ENCODE data around the gene VENTX. TPM values are rescaled to one million over a fixed set of nuclear protein-coding genes. Genes with fewer than 3 reads are reported as not detected.

VENTX gene
- total and polyA plus RNA-seq, 4 donors: 0.06 to 0.24 (median 0.14) TPM; not detected in 1

DNA sequence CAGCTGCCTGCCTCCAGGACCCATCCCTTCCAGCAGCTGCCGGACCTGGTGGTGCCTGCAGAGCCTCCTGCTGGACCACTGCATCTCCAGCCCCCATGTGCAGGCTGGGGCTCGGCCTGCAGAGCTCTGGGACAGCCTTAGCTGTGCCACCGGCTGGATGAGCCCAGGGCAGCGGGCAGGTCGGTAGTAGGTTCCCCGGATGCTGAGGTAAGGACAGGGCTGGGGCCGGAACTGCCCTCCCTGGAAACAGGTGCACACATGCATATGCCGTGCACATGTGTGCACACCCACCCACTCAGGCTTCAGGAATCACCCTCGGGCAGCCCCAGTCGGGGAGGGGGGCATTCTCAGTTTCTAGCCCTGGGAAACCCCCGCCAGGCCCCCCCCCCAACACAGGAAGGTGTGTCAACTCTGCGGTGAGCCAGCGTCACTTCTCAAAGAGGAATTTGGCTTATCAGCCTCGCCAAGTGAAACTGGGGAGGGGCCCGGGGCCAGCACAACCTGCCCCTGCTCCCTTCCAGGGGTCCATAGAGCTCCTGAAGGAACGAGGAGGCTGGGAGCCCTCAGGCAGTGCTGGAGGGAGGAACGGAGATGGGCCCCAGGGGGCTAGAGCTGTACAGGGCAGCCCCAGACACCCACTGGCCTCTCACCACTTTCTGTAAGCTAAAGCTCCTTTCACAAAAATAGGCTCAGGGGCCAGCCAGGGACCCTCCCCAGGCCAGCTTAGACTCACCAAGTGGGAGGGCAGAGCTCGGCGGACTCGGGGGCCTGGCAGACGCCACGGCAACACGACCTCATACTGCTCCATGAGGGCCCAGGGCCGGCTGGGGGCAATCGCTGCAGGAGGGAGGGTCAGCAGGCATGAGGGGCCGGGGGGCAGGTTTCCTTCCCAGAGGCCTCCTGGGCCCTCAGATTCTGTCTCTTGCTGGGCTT is 37.4 kb downstream of the VENTX start:
- no peak for DNase-seq (ENCODE audit: low read depth in 4 of 6, low spot score in 6 of 6)
- WGBS (ENCODE audit: insufficient coverage): 51% methylated on average over 24 of the region's 26 CpGs
- H3K4me3 ChIP-seq (ENCODE audit: low read depth, low read length): no peak overlapping the region

DNA sequence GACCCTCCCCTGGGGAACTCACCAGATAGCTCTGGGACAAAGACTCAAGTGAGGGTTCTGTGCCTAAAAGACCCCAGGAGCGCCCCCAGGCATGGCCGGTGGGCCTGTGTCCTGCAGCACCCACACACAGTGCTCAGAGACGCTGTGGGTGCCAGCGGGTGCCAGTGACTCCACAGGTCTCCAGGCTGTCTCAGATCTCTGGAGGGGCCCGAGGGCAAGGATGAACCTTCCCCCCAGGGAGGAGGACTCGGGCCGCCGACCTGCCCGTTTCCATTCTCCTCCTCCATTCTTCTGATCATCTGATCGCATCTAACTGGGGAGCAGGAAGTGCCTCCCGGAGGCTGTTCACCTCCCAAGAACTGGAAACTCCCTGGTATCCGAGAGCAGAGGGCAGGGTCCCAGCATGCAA is 38.0 kb downstream of the VENTX start:
- WGBS (ENCODE audit: insufficient coverage): 35% methylated on average over 12 of the region's 12 CpGs
- peaks cover 72% of the 10 kb centered on the region for H3K36me3 ChIP-seq (ENCODE audit: control insufficient read depth, insufficient read depth, low read length)
- H3K4me3 ChIP-seq (ENCODE audit: low read depth, low read length): no peak overlapping the region
- no peak for DNase-seq (ENCODE audit: low read depth in 4 of 6, low spot score in 6 of 6)
- no peak overlapping the region for H3K27ac ChIP-seq (ENCODE audit: low read depth, low read length)
- H3K4me1 ChIP-seq (ENCODE audit: control insufficient read depth, insufficient read depth, low read length): peaks cover 9% of the 10 kb centered on the region
- H3K9me3 ChIP-seq (ENCODE audit: control insufficient read depth, insufficient read depth, low read length): no peaks in the 10 kb centered on the region
- H3K27me3 ChIP-seq (ENCODE audit: control insufficient read depth, insufficient read depth, low read length): peaks cover 23% of the 10 kb centered on the region

More for the DNA sequence above, 37.4 kb downstream of the VENTX start:
- H3K27ac ChIP-seq (ENCODE audit: low read depth, low read length): no peak overlapping the region
- no peaks in the 10 kb centered on the region for H3K9me3 ChIP-seq (ENCODE audit: control insufficient read depth, insufficient read depth, low read length)
- H3K4me1 ChIP-seq (ENCODE audit: control insufficient read depth, insufficient read depth, low read length): peaks cover 9% of the 10 kb centered on the region
- H3K27me3 ChIP-seq (ENCODE audit: control insufficient read depth, insufficient read depth, low read length): peaks cover 23% of the 10 kb centered on the region
- peaks cover 72% of the 10 kb centered on the region for H3K36me3 ChIP-seq (ENCODE audit: control insufficient read depth, insufficient read depth, low read length)

- H3K4me3 ChIP-seq (ENCODE audit: low read depth, low read length): no peak overlapping the region
- WGBS (ENCODE audit: insufficient coverage): 40% methylated on average over 5 of the region's 6 CpGs
- no peaks in the 10 kb centered on the region for H3K9me3 ChIP-seq (ENCODE audit: control insufficient read depth, insufficient read depth, low read length)
- no peak overlapping the region for H3K27ac ChIP-seq (ENCODE audit: low read depth, low read length)
- peaks cover 9% of the 10 kb centered on the region for H3K4me1 ChIP-seq (ENCODE audit: control insufficient read depth, insufficient read depth, low read length)
- H3K36me3 ChIP-seq (ENCODE audit: control insufficient read depth, insufficient read depth, low read length): peaks cover 72% of the 10 kb centered on the region
- peaks cover 23% of the 10 kb centered on the region for H3K27me3 ChIP-seq (ENCODE audit: control insufficient read depth, insufficient read depth, low read length)
- DNase-seq (ENCODE audit: low read depth in 4 of 6, low spot score in 6 of 6): no peak
These were observed 38.4 kb downstream of the VENTX start for GRCh38 chr10:133276100-133276434.

GRCh38 chr10:133276435-133277201 is 39.0 kb downstream of the VENTX start, which contains the start of gene ADAM8:
Gene ADAM8, minus strand, starts transcription at chr10:133276868. Its CDS starts 51 bp downstream, at chr10:133276817.
- Histone ChIP-seq H3K36me3 (ENCODE audit: control insufficient read depth, insufficient read depth, low read length) (peaks cover 72% of the 10 kb centered on the region), H3K27ac (ENCODE audit: low read depth, low read length) (no peak within 1 kb of the TSS), H3K27me3 (ENCODE audit: control insufficient read depth, insufficient read depth, low read length) (peaks cover 23% of the 10 kb centered on the region), H3K4me3 (ENCODE audit: low read depth, low read length) (no peak within 1 kb of the TSS), H3K9me3 (ENCODE audit: control insufficient read depth, insufficient read depth, low read length) (no peaks in the 10 kb centered on the region), H3K4me1 (ENCODE audit: control insufficient read depth, insufficient read depth, low read length) (peaks cover 9% of the 10 kb centered on the region)
- WGBS (ENCODE audit: insufficient coverage): 7% methylated on average over 53 of the region's 63 CpGs
- DNase-seq (ENCODE audit: low read depth in 4 of 6, low spot score in 6 of 6): no peak

DNA sequence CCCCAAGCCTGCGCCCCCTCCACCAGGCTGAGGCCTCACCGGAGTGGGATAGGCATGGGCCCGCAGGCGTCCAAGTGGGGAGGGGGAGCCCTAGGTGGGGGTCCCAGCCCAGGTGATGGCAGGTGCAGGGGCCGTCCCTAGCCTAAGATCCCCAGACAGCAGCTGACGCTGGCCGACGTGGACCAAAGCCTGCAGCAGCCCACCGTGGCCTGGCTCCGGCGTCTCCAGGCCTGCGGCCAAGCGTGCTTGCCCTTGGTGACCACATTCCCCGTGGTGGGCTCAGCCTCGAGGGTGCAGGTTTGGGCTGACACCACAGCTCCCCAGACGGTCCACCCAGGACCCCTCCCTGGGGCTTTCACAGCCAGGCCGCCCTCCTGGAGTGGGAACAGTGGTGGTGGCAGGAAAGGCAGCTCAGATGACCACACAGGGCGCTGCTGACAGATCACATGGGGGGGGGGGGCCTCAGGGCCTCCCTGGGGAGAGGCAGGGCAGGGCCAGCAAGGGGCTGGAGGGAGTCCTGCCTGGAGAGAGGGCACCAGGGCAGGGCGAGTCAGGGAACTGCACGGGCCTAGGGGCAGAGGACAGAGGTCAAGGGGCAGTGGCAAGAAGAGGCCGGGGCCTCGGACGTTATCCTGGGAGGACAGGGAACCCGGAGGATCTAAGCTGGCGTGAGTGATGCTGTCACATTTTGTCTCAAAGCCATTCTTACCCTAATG is 39.8 kb downstream of the VENTX start:
- H3K9me3 ChIP-seq (ENCODE audit: control insufficient read depth, insufficient read depth, low read length): no peaks in the 10 kb centered on the region
- peaks cover 23% of the 10 kb centered on the region for H3K27me3 ChIP-seq (ENCODE audit: control insufficient read depth, insufficient read depth, low read length)
- H3K4me1 ChIP-seq (ENCODE audit: control insufficient read depth, insufficient read depth, low read length): peaks cover 9% of the 10 kb centered on the region
- no peak overlapping the region for H3K27ac ChIP-seq (ENCODE audit: low read depth, low read length)
- WGBS (ENCODE audit: insufficient coverage): 67% methylated on average over 21 of the region's 25 CpGs
- no peak for DNase-seq (ENCODE audit: low read depth in 4 of 6, low spot score in 6 of 6)
- H3K36me3 ChIP-seq (ENCODE audit: control insufficient read depth, insufficient read depth, low read length): peaks cover 74% of the 10 kb centered on the region
- no peak overlapping the region for H3K4me3 ChIP-seq (ENCODE audit: low read depth, low read length)

DNA sequence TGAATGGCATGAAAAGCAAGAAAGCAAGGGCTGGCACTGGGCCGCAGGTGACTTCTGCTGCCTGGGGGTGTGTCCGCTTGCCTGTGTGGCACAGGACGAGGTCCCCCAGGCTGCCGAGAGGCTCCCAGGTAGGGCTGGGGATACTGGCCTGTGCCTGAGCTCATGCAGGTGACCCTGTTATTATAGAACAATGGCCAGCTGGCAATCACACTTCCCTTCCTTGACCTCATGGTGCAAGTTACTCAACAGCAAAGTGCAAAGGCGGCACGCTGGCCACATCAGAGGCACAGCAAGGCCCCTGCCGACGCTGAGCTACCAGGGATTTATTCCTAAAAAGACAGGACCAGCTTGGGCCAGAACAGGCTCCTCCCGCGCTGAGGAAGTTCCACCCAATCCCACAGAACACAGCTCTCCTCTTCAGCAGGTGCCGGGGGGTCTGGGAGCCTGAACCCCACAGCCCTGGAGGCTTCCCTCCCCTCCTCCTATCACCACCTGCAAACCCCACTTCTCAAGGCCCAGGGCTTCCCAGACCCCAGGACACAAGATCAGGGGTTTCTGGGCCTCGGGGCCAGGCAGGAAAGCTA is 40.4 kb downstream of the VENTX start:
- peaks cover 74% of the 10 kb centered on the region for H3K36me3 ChIP-seq (ENCODE audit: control insufficient read depth, insufficient read depth, low read length)
- no peak for DNase-seq (ENCODE audit: low read depth in 4 of 6, low spot score in 6 of 6)
- H3K4me3 ChIP-seq (ENCODE audit: low read depth, low read length): no peak overlapping the region
- H3K4me1 ChIP-seq (ENCODE audit: control insufficient read depth, insufficient read depth, low read length): peaks cover 9% of the 10 kb centered on the region
- peaks cover 23% of the 10 kb centered on the region for H3K27me3 ChIP-seq (ENCODE audit: control insufficient read depth, insufficient read depth, low read length)
- no peak overlapping the region for H3K27ac ChIP-seq (ENCODE audit: low read depth, low read length)
- no peaks in the 10 kb centered on the region for H3K9me3 ChIP-seq (ENCODE audit: control insufficient read depth, insufficient read depth, low read length)
- WGBS (ENCODE audit: insufficient coverage): 84% methylated on average over 12 of the region's 12 CpGs

DNA sequence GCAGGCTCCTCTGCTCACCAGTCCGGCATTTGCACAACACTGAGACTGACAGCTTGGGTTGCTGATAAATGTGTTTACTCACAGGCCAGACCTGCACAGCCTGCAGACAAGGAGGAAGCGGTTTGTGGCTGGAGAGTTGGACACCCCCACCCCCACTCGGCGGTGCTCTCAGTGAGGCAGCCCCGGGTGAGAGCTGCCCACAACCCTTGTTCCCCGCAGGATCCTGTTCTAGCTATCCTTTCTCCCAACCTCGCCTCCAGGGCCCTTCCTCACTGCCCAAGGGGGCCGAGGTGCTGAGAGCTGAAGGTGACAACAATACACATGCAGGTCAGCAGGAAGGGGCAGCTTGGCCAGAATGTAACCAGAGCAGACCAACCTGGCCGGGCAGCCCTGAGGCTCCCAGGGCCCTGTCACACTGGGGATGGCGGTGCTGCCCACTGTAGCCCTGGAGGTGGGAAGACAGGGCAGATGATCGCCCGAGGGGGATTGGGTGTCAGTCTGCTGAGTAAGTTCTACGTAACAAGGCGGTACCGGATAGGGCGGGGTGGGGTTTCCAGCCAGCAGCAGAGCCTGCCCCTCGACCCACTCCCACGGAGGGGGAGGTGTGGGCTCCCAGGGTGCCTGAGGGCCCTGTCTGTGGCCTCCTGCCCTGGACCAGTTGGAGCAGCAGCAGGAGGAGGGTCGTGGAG is 41.1 kb downstream of the VENTX start:
- H3K36me3 ChIP-seq (ENCODE audit: control insufficient read depth, insufficient read depth, low read length): peaks cover 74% of the 10 kb centered on the region
- H3K27ac ChIP-seq (ENCODE audit: low read depth, low read length): no peak overlapping the region
- H3K27me3 ChIP-seq (ENCODE audit: control insufficient read depth, insufficient read depth, low read length): peaks cover 23% of the 10 kb centered on the region
- DNase-seq (ENCODE audit: low read depth in 4 of 6, low spot score in 6 of 6): no peak
- peaks cover 9% of the 10 kb centered on the region for H3K4me1 ChIP-seq (ENCODE audit: control insufficient read depth, insufficient read depth, low read length)
- no peak overlapping the region for H3K4me3 ChIP-seq (ENCODE audit: low read depth, low read length)
- WGBS (ENCODE audit: insufficient coverage): 69% methylated on average over 18 of the region's 19 CpGs
- H3K9me3 ChIP-seq (ENCODE audit: control insufficient read depth, insufficient read depth, low read length): no peaks in the 10 kb centered on the region

GRCh38 chr10:133279326-133280226 is 41.9 kb downstream of the VENTX start:
- Histone ChIP-seq H3K27me3 (ENCODE audit: control insufficient read depth, insufficient read depth, low read length) (peaks cover 23% of the 10 kb centered on the region), H3K4me3 (ENCODE audit: low read depth, low read length) (no peak overlapping the region), H3K9me3 (ENCODE audit: control insufficient read depth, insufficient read depth, low read length) (no peaks in the 10 kb centered on the region), H3K27ac (ENCODE audit: low read depth, low read length) (no peak overlapping the region), H3K36me3 (ENCODE audit: control insufficient read depth, insufficient read depth, low read length) (peaks cover 77% of the 10 kb centered on the region), H3K4me1 (ENCODE audit: control insufficient read depth, insufficient read depth, low read length) (peaks cover 9% of the 10 kb centered on the region)
- DNase-seq (ENCODE audit: low read depth in 4 of 6, low spot score in 6 of 6): no peak
- 88% methylated on average over 20 of the region's 24 CpGs for WGBS (ENCODE audit: insufficient coverage)

Measured in spinal cord (tissue), 10 donors.